GM19025 (cell line): ENCODE measurements around the gene RYR3.

Experiments used
- ATAC-seq: cut with Tn5 transposase; IDR thresholded peaks from one replicate; pipeline ENCODE4 v1.9.1; 2021; ENCODE audit warnings: mild to moderate bottlenecking, low read depth, moderate library complexity; ENCODE audit not compliant: unreplicated experiment

Gene RYR3

GRCh38 chr15:33737687-33738601 lies 427.2 kb downstream of the RYR3 start:
- no peak for ATAC-seq

DNA sequence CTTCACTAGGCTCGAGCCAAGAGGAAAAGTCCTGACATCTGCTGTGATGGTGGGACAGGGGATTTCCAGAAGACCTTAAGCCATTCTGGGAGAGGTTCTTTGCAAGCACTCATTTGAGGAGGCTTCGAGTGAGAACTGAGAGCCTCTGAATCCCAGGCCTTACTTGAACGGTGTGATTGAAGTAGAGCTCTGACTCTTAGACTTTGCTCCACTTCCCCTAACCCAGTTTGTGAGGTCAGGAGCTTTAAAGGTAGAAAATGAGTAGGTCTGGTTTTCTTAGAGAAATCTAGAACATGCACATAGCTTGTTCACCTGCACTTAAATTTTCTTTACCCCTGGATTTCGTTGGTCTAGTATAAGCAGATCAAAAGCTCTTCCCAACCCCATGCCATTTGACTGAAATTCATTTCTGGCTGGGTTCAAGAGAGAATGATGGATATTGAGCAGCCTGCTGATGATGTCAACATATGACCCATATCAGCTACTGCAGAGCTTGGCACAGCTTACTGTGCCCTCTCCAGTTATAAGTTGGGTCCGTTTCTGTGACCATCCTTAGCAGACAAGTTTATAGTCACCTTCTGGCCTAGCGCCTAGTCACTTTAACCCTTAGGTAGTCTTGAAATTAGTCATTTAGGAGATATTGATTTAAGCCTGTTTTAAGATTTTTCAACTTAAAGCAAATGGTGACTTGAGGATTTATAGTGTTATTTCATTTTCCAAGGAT lies 428.3 kb downstream of the RYR3 start:
- no peak for ATAC-seq

GRCh38 chr15:33742306-33742705 lies 431.5 kb downstream of the RYR3 start:
- ATAC-seq, result no peak

DNA sequence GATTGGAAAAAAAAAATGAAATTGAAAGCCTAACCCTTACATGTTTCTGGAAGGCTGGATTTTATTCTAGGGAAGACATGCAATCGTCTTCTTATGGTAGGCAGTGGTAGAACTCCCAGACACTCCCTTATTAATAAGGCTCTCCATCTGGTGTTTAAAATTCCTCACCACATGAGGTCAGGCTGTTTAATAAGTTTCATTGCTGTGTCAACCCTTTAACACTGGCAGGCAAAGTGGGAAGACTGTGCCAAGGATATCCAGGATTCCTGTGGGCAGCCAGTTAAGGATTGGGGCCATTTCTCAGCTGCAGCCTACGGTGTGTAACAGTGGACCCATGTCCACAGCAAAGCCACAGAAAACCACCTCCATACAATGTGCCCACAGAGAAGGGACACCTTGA lies 432.0 kb downstream of the RYR3 start:
- ATAC-seq, result no peak

DNA sequence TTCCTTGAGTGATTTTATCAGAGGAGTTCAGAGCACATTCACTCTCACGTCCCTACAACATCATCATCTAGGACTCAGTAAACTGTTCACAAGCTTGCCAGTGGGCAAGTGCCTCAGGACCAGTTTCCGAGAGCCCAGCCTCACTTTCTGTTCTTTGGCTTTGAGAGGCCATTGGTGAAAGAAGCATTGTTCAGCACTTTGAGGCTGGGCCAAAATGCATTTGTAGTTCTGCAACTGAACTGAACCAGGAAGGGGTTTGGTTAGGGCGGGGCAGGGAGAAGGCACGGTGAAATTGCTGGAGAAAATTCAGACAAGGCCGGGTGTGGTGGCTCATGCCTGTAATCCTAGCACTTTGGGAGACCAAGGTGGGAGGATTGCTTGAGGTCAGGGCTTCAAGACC lies 435.4 kb downstream of the RYR3 start:
- no peak for ATAC-seq

- no peak for ATAC-seq
These were observed 442.2 kb downstream of the RYR3 start for GRCh38 chr15:33753012-33753411.

GRCh38 chr15:33754242-33754641 lies 443.5 kb downstream of the RYR3 start:
- no peak for ATAC-seq

DNA sequence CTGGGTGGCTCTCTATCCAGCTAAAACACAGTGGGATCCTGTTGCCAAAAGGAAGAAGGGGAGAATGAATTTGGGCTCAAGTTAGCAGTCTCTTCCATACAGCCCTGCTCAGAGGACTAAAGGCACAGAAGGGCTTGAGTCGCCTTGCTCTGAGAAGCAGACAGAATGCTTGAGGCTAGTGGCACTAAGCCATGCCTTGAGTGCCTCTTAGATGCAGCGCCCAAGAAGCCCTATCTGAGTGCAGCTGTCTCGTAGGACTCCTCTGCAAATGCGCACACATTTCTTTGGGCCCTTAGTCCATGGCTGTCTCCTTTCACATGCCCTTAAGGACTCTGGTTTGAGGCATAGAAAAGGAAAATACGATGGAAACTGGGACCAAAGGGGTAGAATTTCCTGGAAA lies 446.2 kb downstream of the RYR3 start:
- ATAC-seq, result no peak

- ATAC-seq, result no peak
These were observed 446.9 kb downstream of the RYR3 start for GRCh38 chr15:33757516-33758232.

DNA sequence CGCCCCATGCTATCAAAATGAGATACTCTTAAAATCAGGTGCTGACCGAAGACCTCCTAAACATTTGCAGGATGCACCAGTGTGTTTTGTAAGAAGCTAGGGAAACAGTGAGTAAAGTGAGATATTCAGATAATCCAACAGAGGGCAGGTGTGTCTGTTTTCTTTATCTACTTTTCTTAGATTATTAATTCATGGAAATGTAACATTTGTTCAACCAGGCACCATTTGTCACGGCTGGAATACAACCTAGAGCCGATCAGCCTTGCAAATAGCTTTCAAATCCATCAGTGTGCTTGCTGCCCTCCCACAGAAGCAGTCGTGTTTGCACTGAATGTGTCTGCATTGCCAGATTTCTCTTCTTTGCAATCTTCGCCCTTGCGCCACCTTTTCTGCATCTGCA lies 455.6 kb downstream of the RYR3 start:
- no peak for ATAC-seq

DNA sequence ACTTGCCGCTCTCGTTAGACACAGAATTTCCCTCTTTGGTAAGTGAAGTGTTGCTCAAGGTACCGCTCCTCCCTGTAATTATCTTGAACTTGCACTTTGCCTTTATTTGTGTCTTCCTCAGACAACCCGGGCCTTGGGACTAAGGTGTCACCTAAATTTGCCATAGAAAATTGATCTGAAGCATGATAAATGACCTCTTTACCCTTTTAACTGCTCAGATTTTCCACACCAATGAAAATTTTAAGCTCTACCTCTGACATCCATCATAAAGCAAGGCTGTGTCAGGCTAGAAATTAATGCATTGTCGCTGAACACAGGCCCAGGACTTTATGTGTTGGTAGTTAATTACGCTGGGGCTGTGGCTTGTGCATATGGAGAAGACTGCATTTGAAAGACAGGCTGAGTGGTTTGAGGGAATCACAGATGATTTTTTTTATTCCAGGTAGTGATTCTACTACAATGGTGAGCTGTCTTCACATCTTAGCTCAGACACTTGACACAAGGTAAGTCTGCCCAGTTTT lies 458.0 kb downstream of the RYR3 start:
- ATAC-seq, result no peak

GRCh38 chr15:33773969-33774368 lies 463.2 kb downstream of the RYR3 start:
- ATAC-seq, result no peak

GRCh38 chr15:33778852-33779251 lies 468.1 kb downstream of the RYR3 start:
- ATAC-seq, result no peak

- no peak for ATAC-seq
These were observed 469.4 kb downstream of the RYR3 start for GRCh38 chr15:33780011-33780768.

DNA sequence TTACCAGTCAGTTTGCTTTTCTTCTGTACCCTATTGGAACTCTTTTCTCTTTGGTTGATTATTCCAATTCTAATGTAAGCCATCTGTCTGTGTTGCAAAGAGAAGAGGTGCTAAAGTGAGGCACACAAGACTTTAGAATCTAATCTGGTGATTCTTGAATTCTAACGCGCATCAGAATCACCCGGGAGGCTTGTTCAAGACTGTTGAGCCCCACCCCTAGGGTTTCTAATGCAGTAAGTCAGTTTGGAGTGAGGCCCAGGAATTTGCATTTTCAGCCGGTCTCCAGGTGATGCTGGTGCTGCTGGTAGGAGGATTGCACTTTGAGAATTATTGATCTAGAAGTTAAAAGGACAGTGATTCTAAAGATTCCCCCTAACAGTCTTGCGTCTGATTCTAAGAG lies 472.2 kb downstream of the RYR3 start:
- ATAC-seq, result no peak

DNA sequence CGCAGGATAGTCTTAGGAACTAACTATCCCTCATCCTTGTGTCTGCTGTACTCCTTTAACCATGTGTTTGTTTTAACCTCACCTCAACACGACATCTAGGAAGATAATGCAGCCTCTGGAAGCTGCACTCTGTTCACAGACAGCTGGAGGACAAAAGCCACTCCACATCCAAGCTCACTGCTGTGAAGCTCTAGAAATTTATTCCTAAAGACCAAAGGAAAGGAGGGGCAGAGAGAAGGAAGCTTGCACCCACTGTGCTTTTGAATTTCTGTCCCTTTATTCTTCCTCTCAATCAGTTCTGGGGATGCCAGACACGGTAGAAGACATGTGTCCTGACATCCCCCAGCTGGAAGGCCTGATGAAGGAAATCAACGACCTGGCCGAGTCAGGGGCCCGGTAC lies 474.6 kb downstream of the RYR3 start:
- ATAC-seq, result no peak

DNA sequence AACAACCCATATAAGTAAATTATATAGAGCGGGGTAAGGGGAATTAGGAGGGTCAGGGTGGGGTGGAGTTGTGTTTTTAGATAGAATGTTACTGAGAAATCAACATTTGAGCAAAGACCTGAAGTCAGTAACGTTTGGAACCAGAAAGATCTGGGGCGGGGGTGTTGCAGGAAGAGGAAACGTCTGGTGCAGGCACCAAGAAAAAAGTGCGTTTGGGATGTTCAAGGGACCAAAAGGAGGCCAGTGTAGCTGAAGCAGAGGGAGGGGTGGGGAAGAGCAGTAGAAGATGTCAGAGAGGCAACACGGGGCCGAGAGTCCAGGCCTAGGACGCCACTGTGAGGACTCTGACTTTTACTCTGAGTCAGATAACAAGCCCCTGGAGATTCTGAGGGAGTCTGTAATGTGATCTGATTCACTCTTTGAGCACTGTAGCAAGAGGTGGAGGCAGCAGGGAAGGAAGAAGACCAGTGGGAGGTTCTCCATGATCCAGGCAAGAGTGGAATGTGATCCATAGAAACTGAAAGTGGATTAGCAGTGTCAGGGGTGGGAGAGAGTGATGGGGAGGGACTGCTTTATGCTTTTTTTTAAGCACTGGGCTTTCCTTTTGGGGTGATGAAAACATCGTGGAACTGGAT lies 478.3 kb downstream of the RYR3 start:
- ATAC-seq, result no peak

- ATAC-seq, result no peak
These were observed 483.7 kb downstream of the RYR3 start for GRCh38 chr15:33794453-33794852.

- ATAC-seq, result no peak
These were observed 484.3 kb downstream of the RYR3 start for GRCh38 chr15:33795070-33795469.

DNA sequence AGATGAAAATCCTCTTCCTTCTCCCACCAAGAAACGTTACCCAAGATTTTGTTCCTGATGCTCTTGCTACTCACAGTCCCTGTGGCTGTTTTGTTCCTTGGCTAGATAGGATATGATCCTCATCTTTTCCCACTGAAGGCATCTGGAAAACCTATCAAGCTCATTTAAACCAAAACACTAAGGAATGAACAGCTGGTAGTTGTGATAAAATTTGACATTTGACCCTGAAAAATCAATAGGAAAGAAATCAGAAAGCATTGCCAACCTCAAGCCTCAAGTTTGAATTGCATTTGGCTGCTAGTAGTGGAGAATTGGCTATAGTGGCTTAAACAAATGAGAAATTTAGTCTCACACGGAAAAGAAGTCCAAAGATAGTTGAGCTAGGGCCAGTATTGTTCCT lies 486.9 kb downstream of the RYR3 start:
- no peak for ATAC-seq
